HG03558 (cell line): ENCODE data around the gene SMIM13.

Source experiments
- ATAC-seq: cut with Tn5 transposase; IDR thresholded peaks from one replicate; pipeline ENCODE4 v1.9.1; 2021; ENCODE audit warnings: moderate number of reproducible peaks; ENCODE audit not compliant: unreplicated experiment; ENCODE audit errors: extremely low read depth

The SMIM13 gene

GRCh38 chr6:11149551-11149950 lies 55.9 kb downstream of the SMIM13 start:
- no peak for ATAC-seq

GRCh38 chr6:11151488-11151887 lies 57.9 kb downstream of the SMIM13 start:
- no peak for ATAC-seq

- no peak for ATAC-seq
Measured at GRCh38 chr6:11152581-11152980, 58.9 kb downstream of the SMIM13 start.

- ATAC-seq, result no peak
Measured at GRCh38 chr6:11153447-11153846, 59.8 kb downstream of the SMIM13 start.

- ATAC-seq, result no peak
Measured at GRCh38 chr6:11155589-11155988, 62.0 kb downstream of the SMIM13 start.

GRCh38 chr6:11160199-11160598 lies 66.6 kb downstream of the SMIM13 start:
- ATAC-seq, result no peak

- ATAC-seq, result no peak
Measured at GRCh38 chr6:11161031-11161956, 67.7 kb downstream of the SMIM13 start.

GRCh38 chr6:11162262-11162661 lies 68.6 kb downstream of the SMIM13 start:
- ATAC-seq, result no peak

- ATAC-seq, result no peak
Measured at GRCh38 chr6:11163932-11164331, 70.3 kb downstream of the SMIM13 start.

- ATAC-seq, result no peak
Measured at GRCh38 chr6:11164717-11165646, 71.3 kb downstream of the SMIM13 start.

GRCh38 chr6:11166948-11167347 lies 73.3 kb downstream of the SMIM13 start:
- ATAC-seq, result no peak

- ATAC-seq, result no peak
Measured at GRCh38 chr6:11168091-11168635, 74.5 kb downstream of the SMIM13 start.

GRCh38 chr6:11171952-11172351 lies 78.3 kb downstream of the SMIM13 start:
- ATAC-seq, result no peak

- no peak for ATAC-seq
Measured at GRCh38 chr6:11172501-11173327, 79.1 kb downstream of the SMIM13 start.

GRCh38 chr6:11174242-11174611 lies 80.6 kb downstream of the SMIM13 start:
- no peak for ATAC-seq

GRCh38 chr6:11177271-11177670 lies 83.6 kb downstream of the SMIM13 start:
- ATAC-seq, result no peak

GRCh38 chr6:11179088-11179418 lies 85.4 kb downstream of the SMIM13 start:
- ATAC-seq, result no peak

GRCh38 chr6:11179419-11180202 lies 86.0 kb downstream of the SMIM13 start:
- no peak for ATAC-seq

- ATAC-seq, result no peak
Measured at GRCh38 chr6:11181478-11182136, 88.0 kb downstream of the SMIM13 start.
